GM12874 (cell line): ENCODE data around the gene LDLRAD3.

Experiments used
- CTCF ChIP-seq: IDR thresholded peaks from 2 replicates; pipeline ENCODE4 v1.5.1; 2011; ENCODE audit warnings: low read depth, mild to moderate bottlenecking, control low read depth, low read length, moderate library complexity; ENCODE audit not compliant: insufficient read depth

The LDLRAD3 gene

GRCh38 chr11:36153551-36153950, 209.7 kb downstream of the LDLRAD3 start:
- TF ChIP-seq CTCF = no peak

- no peak for TF ChIP-seq CTCF
These were observed 211.3 kb downstream of the LDLRAD3 start for GRCh38 chr11:36155124-36155561.

GRCh38 chr11:36155770-36156160, 211.9 kb downstream of the LDLRAD3 start:
- no peak for TF ChIP-seq CTCF

GRCh38 chr11:36156161-36156816, 212.4 kb downstream of the LDLRAD3 start:
- no peak for TF ChIP-seq CTCF

GRCh38 chr11:36156817-36157519, 213.1 kb downstream of the LDLRAD3 start:
- TF ChIP-seq CTCF = no peak

- TF ChIP-seq CTCF = no peak
These were observed 216.2 kb downstream of the LDLRAD3 start for GRCh38 chr11:36160091-36160490.

GRCh38 chr11:36161572-36161971, 217.7 kb downstream of the LDLRAD3 start:
- no peak for TF ChIP-seq CTCF
